ENCODE results near the gene SLIT3. TPM values are rescaled to one million over a fixed set of nuclear protein-coding genes. Genes with fewer than 3 reads are reported as not detected.

Gene SLIT3
- total RNA-seq, 4 donors from 2014 or later: 0.72 to 37.4 (median 5.3) TPM

- DNase-seq: no peak
- Histone ChIP-seq H3K4me1 (no peaks in the 10 kb centered on the region), H3K36me3 (peaks cover 0 to 4% (median 0%) of the 10 kb centered on the region in 3 donors), H3K27ac (no peak overlapping the region), H3K9me3 (no peaks in the 10 kb centered on the region), H3K4me3 (no peak overlapping the region), H3K27me3 (peaks cover 0 to 58% (median 0%) of the 10 kb centered on the region in 4 donors)
- 83% methylated on average over 1 of the region's 3 CpGs; no CpG with 5 or more reads in 1 of the 2 donors for WGBS, 2 donors
- intact Hi-C loops (cut with DNase I): no loop called here
- TF ChIP-seq POLR2A (IDR thresholded peaks at IDR 0.05) (no peak), CTCF (IDR thresholded peaks at IDR 0.05) (no peak)
These were observed 520.1 kb downstream of the SLIT3 start for GRCh38 chr5:168780888-168781287.

- H3K4me1 ChIP-seq: no peaks in the 10 kb centered on the region
- intact Hi-C loops (cut with DNase I): no loop called here
- H3K27me3 ChIP-seq: peaks cover 0 to 51% (median 0%) of the 10 kb centered on the region in 4 donors
- no peak for TF ChIP-seq POLR2A (IDR thresholded peaks at IDR 0.05)
- no peak for TF ChIP-seq CTCF (IDR thresholded peaks at IDR 0.05)
- no peak for DNase-seq
- H3K4me3 ChIP-seq: no peak overlapping the region
- H3K9me3 ChIP-seq: no peaks in the 10 kb centered on the region
- peaks cover 0 to 4% (median 1%) of the 10 kb centered on the region in 3 donors for H3K36me3 ChIP-seq
- 84 to 88% methylated on average over 3 of the region's 3 CpGs for WGBS, 2 donors
- H3K27ac ChIP-seq: no peak overlapping the region
These were observed 521.6 kb downstream of the SLIT3 start for GRCh38 chr5:168779333-168779732.

- no peak overlapping the region for H3K4me3 ChIP-seq
- H3K27me3 ChIP-seq: peaks cover 0 to 59% (median 0%) of the 10 kb centered on the region in 4 donors
- no peak for DNase-seq
- 100% methylated on average over 1 to 2 of the region's 10 CpGs for WGBS, 2 donors
- no peak overlapping the region for H3K27ac ChIP-seq
- H3K4me1 ChIP-seq: no peaks in the 10 kb centered on the region
- H3K36me3 ChIP-seq: peaks cover 4 to 9% (median 4%) of the 10 kb centered on the region in 3 donors
- TF ChIP-seq POLR2A (IDR thresholded peaks at IDR 0.05) (no peak), CTCF (IDR thresholded peaks at IDR 0.05) (no peak)
- no peaks in the 10 kb centered on the region for H3K9me3 ChIP-seq
- intact Hi-C loops (cut with DNase I): no loop called here
These were observed 522.4 kb downstream of the SLIT3 start for GRCh38 chr5:168778536-168778935.

- H3K4me3 ChIP-seq: no peak overlapping the region
- intact Hi-C loops (cut with DNase I): no loop called here
- TF ChIP-seq POLR2A (IDR thresholded peaks at IDR 0.05) (no peak), CTCF (IDR thresholded peaks at IDR 0.05) (no peak)
- 71 to 72% methylated on average over 2 of the region's 2 CpGs for WGBS, 2 donors
- H3K36me3 ChIP-seq: peaks cover 0 to 18% (median 6%) of the 10 kb centered on the region in 3 donors
- no peak overlapping the region for H3K27ac ChIP-seq
- no peaks in the 10 kb centered on the region for H3K9me3 ChIP-seq
- DNase-seq: no peak
- H3K27me3 ChIP-seq: peaks cover 0 to 58% (median 0%) of the 10 kb centered on the region in 4 donors
- H3K4me1 ChIP-seq: no peaks in the 10 kb centered on the region
These were observed 523.3 kb downstream of the SLIT3 start for GRCh38 chr5:168777651-168778050.

GRCh38 chr5:168776070-168776469 lies 524.9 kb downstream of the SLIT3 start:
- 57 to 71% methylated on average over 1 to 2 of the region's 9 CpGs for WGBS, 2 donors

More at GRCh38 chr5:168776070-168776469, 524.9 kb downstream of the SLIT3 start:
- TF ChIP-seq CTCF (IDR thresholded peaks at IDR 0.05) (no peak), POLR2A (IDR thresholded peaks at IDR 0.05) (no peak)
- H3K4me1 ChIP-seq: no peaks in the 10 kb centered on the region
- no peak overlapping the region for H3K27ac ChIP-seq
- peaks cover 0 to 54% (median 0%) of the 10 kb centered on the region in 4 donors for H3K27me3 ChIP-seq
- no peak overlapping the region for H3K4me3 ChIP-seq
- intact Hi-C loops (cut with DNase I): no loop called here
- H3K36me3 ChIP-seq: peaks cover 0 to 24% (median 6%) of the 10 kb centered on the region in 3 donors
- no peak for DNase-seq
- no peaks in the 10 kb centered on the region for H3K9me3 ChIP-seq
